Calu3 (cell line): ENCODE measurements around the gene FRMD1. TPM values are rescaled to one million over a fixed set of nuclear protein-coding genes. Genes with fewer than 3 reads are reported as not detected.

ENCODE experiments used
- BruUV-seq: library from RNA; stranded (reverse); fragments of 400-500 nt; replicated peaks from 2 replicates; lab custom pipeline; 2021; lab: Mats Ljungman, UMichigan
- CTCF ChIA-PET: fragments of 300-600 bp; sonication (Branson Sonifier 250); formaldehyde crosslinking; loops from one replicate; lab custom pipeline; 2022; ENCODE audit warnings: antibody characterized with exemption; lab: Charles Lee
- DNase-seq: peaks from one replicate; pipeline ENCODE4 v3.0.0; 2022
- H3K27ac Mint-ChIP-seq: one replicate; pipeline ENCODE4 v1.8.0; 2022; ENCODE audit warnings: mixed read lengths; ENCODE audit not compliant: unreplicated experiment
- H3K27me3 Mint-ChIP-seq: one replicate; pipeline ENCODE4 v1.8.0; 2022; ENCODE audit warnings: mixed read lengths; ENCODE audit not compliant: unreplicated experiment
- H3K36me3 Mint-ChIP-seq: one replicate; pipeline ENCODE4 v1.8.0; 2022; ENCODE audit warnings: mild to moderate bottlenecking, moderate library complexity, mixed read lengths; ENCODE audit not compliant: insufficient read depth, unreplicated experiment
- H3K4me1 Mint-ChIP-seq: one replicate; pipeline ENCODE4 v1.8.0; 2022; ENCODE audit warnings: mild to moderate bottlenecking, low read depth, mixed read lengths; ENCODE audit not compliant: unreplicated experiment
- H3K4me3 Mint-ChIP-seq: one replicate; pipeline ENCODE4 v1.8.0; 2022; ENCODE audit warnings: mild to moderate bottlenecking, low read depth, moderate library complexity, mixed read lengths; ENCODE audit not compliant: unreplicated experiment
- H3K9me3 Mint-ChIP-seq: one replicate; pipeline ENCODE4 v1.8.0; 2022; ENCODE audit warnings: low read depth, mixed read lengths; ENCODE audit not compliant: unreplicated experiment
- intact Hi-C: fragments of 100-400 bp; cut with micrococcal nuclease; formaldehyde crosslinking; loops from one replicate; pipeline ENCODE4 v1.10.0; 2022; ENCODE audit not compliant: unreplicated experiment
- total RNA-seq: library from RNA; stranded (reverse); gene quantifications from 2 replicates; pipeline ENCODE4 v1.2.3, GENCODE V29; 2022
- TF ChIP-seq, protein P1 (sequence below): fragments of 200-600 bp; IDR thresholded peaks from one replicate; pipeline ENCODE4 v1.8.0; 2022; ENCODE audit warnings: antibody characterized with exemption; ENCODE audit not compliant: unreplicated experiment

The FRMD1 gene
- total RNA-seq, 1 experiment from 2014 or later: not detected

DNA sequence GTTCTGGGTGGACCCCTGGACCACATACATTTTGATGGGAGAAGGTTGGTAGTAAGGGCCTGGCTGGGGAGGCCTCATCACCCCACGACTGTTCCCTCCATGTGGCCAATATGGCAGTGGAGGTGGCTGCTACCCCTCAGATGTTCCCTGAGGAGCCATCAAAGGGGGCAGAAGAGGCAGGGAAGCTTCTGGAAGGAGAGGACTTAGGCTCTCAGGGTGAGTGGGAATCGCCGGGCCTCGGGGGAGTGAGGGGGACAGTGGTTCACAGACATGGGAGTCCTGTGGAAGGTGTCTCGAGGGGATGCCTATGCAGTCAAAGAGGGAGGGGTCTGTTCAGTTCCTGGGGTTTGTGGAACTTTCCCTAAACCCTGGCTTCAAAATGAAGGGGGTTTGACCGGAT is 32.9 kb upstream of the FRMD1 start:
- Mint-ChIP-seq H3K27me3 (peaks cover 66% of the 10 kb centered on the region), H3K9me3 (peaks cover 4% of the 10 kb centered on the region), H3K27ac (no peak overlapping the region), H3K4me3 (no peak overlapping the region), H3K4me1 (no peaks in the 10 kb centered on the region), H3K36me3 (no peaks in the 10 kb centered on the region)
- DNase-seq: no peak
- TF ChIP-seq, protein P1, sequence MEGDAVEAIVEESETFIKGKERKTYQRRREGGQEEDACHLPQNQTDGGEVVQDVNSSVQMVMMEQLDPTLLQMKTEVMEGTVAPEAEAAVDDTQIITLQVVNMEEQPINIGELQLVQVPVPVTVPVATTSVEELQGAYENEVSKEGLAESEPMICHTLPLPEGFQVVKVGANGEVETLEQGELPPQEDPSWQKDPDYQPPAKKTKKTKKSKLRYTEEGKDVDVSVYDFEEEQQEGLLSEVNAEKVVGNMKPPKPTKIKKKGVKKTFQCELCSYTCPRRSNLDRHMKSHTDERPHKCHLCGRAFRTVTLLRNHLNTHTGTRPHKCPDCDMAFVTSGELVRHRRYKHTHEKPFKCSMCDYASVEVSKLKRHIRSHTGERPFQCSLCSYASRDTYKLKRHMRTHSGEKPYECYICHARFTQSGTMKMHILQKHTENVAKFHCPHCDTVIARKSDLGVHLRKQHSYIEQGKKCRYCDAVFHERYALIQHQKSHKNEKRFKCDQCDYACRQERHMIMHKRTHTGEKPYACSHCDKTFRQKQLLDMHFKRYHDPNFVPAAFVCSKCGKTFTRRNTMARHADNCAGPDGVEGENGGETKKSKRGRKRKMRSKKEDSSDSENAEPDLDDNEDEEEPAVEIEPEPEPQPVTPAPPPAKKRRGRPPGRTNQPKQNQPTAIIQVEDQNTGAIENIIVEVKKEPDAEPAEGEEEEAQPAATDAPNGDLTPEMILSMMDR: no peak
- CTCF ChIA-PET: no interaction called here
- intact Hi-C loops: no loop called here
- no TSS peak for BruUV-seq

DNA sequence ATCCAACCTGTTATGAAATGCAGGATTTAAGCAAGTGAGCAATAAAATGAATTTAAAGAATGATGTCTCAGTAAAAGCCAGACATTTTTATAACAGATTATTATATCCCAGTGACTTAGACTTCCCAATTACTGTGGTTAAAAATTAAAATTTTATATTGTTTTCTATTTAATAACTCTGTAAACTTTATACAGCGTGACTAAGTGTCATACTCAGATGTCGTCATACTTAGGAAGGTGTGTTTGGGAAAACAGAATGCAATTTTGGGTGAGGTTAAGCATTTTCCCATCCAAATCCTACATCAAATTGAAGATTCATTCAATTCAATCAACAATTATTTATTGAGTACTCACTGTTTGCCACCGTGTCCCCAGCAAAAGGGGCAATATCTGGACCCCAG is 31.4 kb upstream of the FRMD1 start:
- DNase-seq: no peak
- H3K4me3 Mint-ChIP-seq: no peak overlapping the region
- CTCF ChIA-PET: no interaction called here
- no TSS peak for BruUV-seq
- peaks cover 1% of the 10 kb centered on the region for H3K9me3 Mint-ChIP-seq
- H3K36me3 Mint-ChIP-seq: no peaks in the 10 kb centered on the region
- H3K4me1 Mint-ChIP-seq: no peaks in the 10 kb centered on the region
- intact Hi-C loops: no loop called here
- peaks cover 71% of the 10 kb centered on the region for H3K27me3 Mint-ChIP-seq
- H3K27ac Mint-ChIP-seq: no peak overlapping the region
- TF ChIP-seq, protein P1: no peak

DNA sequence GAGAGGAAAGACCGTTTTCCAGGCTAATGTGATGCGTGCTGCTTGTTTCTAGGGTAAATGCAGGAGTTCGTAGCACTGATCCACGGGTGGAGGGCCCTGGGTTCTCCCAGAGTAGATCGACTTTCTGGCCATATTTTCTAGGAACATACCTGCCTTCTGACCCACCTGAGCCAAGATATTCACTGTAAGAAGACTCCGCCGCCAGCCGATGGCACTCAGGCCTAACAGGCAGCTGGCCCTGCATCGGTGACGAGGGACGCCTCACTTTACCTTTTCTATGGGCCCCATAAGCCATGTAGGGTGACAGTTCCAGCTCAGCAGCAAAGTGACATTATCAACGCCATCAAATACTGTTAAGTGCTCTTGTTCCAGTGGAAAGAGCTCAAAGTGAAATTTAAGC is 30.2 kb upstream of the FRMD1 start:
- BruUV-seq: no TSS peak
- CTCF ChIA-PET: no interaction called here
- no peak for DNase-seq
- no peaks in the 10 kb centered on the region for H3K4me1 Mint-ChIP-seq
- H3K4me3 Mint-ChIP-seq: no peak overlapping the region
- no peaks in the 10 kb centered on the region for H3K9me3 Mint-ChIP-seq
- TF ChIP-seq, protein P1: no peak
- intact Hi-C loops: no loop called here
- no peak overlapping the region for H3K27ac Mint-ChIP-seq
- no peaks in the 10 kb centered on the region for H3K36me3 Mint-ChIP-seq
- H3K27me3 Mint-ChIP-seq: peaks cover 71% of the 10 kb centered on the region

DNA sequence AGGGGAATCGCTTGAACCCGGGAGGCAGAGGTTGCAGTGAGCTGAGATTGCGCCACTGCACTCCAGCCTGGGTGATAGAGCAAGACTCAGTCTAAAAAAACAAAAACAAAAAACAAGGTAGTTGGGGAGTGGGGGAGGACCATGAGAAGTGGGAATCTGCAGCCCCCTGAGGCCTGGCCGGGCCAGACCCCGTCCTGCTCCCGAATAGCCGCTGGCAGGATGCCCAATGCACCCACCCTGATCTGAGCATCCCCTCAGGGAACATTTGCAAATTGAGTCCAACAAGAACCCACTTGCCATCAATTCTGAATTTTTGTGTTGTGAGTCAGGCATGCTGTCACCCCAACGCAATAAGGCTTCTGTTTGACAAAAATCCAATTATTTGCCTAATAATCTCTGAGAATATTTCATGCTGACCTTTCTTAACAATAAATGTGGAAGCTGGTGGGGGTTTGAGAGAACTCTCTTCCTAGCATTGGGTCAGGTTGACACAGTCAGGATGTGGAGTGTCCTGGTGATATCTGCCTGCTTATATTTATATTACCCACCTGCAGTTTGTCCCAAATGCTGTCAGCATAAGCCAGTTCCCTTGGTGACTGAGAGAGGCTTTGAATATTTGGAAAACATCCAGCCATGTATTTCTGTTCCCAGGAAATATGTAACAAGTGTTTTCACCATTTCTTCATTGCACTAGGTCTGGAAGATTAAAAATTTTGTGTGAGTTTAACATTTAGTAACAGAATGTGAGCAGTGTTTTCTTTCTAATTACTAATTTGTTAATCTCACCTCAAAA is 28.4 kb upstream of the FRMD1 start:
- intact Hi-C loops: no loop called here
- H3K4me1 Mint-ChIP-seq: no peaks in the 10 kb centered on the region
- H3K36me3 Mint-ChIP-seq: no peaks in the 10 kb centered on the region
- peaks cover 88% of the 10 kb centered on the region for H3K27me3 Mint-ChIP-seq
- H3K9me3 Mint-ChIP-seq: no peaks in the 10 kb centered on the region
- TF ChIP-seq, protein P1: no peak
- no peak overlapping the region for H3K4me3 Mint-ChIP-seq
- DNase-seq: no peak
- no peak overlapping the region for H3K27ac Mint-ChIP-seq
- CTCF ChIA-PET: no interaction called here
- BruUV-seq: no TSS peak
